ENCODE results near the gene ATP5MK.
"Not testable (repeated sequence)": the region's sequence is repeated elsewhere in the genome, so short reads cannot be mapped to it uniquely, and the experiment has no call there.

ATP5MK gene

GRCh38 chr10:103373544-103373943, 22.7 kb downstream of the ATP5MK start:
- no peak for DNase-seq (ENCODE audit: low read depth)
- H3K4me3 ChIP-seq (ENCODE audit: low read length): no peak overlapping the region
- TF ChIP-seq CTCF (IDR thresholded peaks at IDR 0.05; ENCODE audit: insufficient read depth, low read depth, low read length, missing control alignments): no peak

- no peak for TF ChIP-seq CTCF (IDR thresholded peaks at IDR 0.05; ENCODE audit: insufficient read depth, low read depth, low read length, missing control alignments)
- peak within 1 kb of the TSS; percentile 59 for H3K4me3 ChIP-seq (ENCODE audit: low read length)
- DNase-seq (ENCODE audit: low read depth): peak; percentile 97
These were observed 28.3 kb downstream of the ATP5MK start, which contains the start of gene TAF5 for GRCh38 chr10:103367782-103368518. Gene TAF5 (plus strand): TSS chr10:103367976. CDS start chr10:103367990, 14 bp downstream.

- H3K4me3 ChIP-seq (ENCODE audit: low read length): peak overlapping the region; percentile 59
- no peak for DNase-seq (ENCODE audit: low read depth)
- no peak for TF ChIP-seq CTCF (IDR thresholded peaks at IDR 0.05; ENCODE audit: insufficient read depth, low read depth, low read length, missing control alignments)
These were observed 28.9 kb downstream of the ATP5MK start for GRCh38 chr10:103367379-103367781.

- H3K4me3 ChIP-seq (ENCODE audit: low read length): not testable (repeated sequence)
- peak; percentile 88 for DNase-seq (ENCODE audit: low read depth)
These were observed 35.5 kb downstream of the ATP5MK start for GRCh38 chr10:103360791-103361190.

- not testable (repeated sequence) for DNase-seq (ENCODE audit: low read depth); H3K4me3 ChIP-seq (ENCODE audit: low read length)
These were observed 36.8 kb downstream of the ATP5MK start for GRCh38 chr10:103359493-103359892.

GRCh38 chr10:103355906-103356599, 40.2 kb downstream of the ATP5MK start:
- TF ChIP-seq CTCF (IDR thresholded peaks at IDR 0.05; ENCODE audit: insufficient read depth, low read depth, low read length, missing control alignments): no peak
- DNase-seq (ENCODE audit: low read depth): no peak
- H3K4me3 ChIP-seq (ENCODE audit: low read length): no peak overlapping the region

- not testable (repeated sequence) for DNase-seq (ENCODE audit: low read depth); H3K4me3 ChIP-seq (ENCODE audit: low read length)
These were observed 41.7 kb downstream of the ATP5MK start for GRCh38 chr10:103354567-103354966.

- no peak overlapping the region for H3K4me3 ChIP-seq (ENCODE audit: low read length)
- DNase-seq (ENCODE audit: low read depth): peak; percentile 8
- TF ChIP-seq CTCF (IDR thresholded peaks at IDR 0.05; ENCODE audit: insufficient read depth, low read depth, low read length, missing control alignments): peak; percentile 14
These were observed 43.0 kb downstream of the ATP5MK start for GRCh38 chr10:103353281-103353680.
